ENCODE data around the gene MYRF. TPM values are rescaled to one million over a fixed set of nuclear protein-coding genes. Genes with fewer than 3 reads are reported as not detected.

Gene MYRF
- total RNA-seq, 2 experiments from 2014 or later = 0.31 to 0.49 TPM

GRCh38 chr11:61784506-61784805, 32.0 kb downstream of the MYRF start:
- intact Hi-C loops (cut with DNase I, micrococcal nuclease) = loop anchor here in 1 of 2 experiments (5.0 kb wide), 1 partner anchor 842 kb away; no protein-coding TSS in a partner anchor
- Mint-ChIP-seq H3K4me3 (no peak overlapping the region), H3K4me1 (ENCODE audit: low read depth) (peaks cover 2% of the 10 kb centered on the region), H3K36me3 (ENCODE audit: low read depth) (peaks cover 48% of the 10 kb centered on the region), H3K27me3 (no peaks in the 10 kb centered on the region), H3K9me3 (no peaks in the 10 kb centered on the region), H3K27ac (no peak overlapping the region)
- ChIA-PET POLR2A (no interaction called here), CTCF (no interaction called here)
- ATAC-seq (ENCODE audit: poor library complexity) (no peak), DNase-seq (no peak)
- Histone ChIP-seq H3K36me3 (ENCODE audit: insufficient read depth, low read length) (peaks cover 55% of the 10 kb centered on the region), H3K4me3 (ENCODE audit: low read length) (no peak overlapping the region), H3K27me3 (ENCODE audit: control insufficient read depth in 1 of 2, insufficient read depth in 2 of 2, low read length in 2 of 2) (no peaks in the 10 kb centered on the region), H3K9me3 (ENCODE audit: control insufficient read depth in 1 of 2, insufficient read depth in 1 of 2, low read length in 2 of 2) (no peaks in the 10 kb centered on the region), H3K27ac (ENCODE audit: low read depth in 1 of 2, low read length in 2 of 2) (no peak overlapping the region), H3K4me1 (ENCODE audit: insufficient read depth, low read length) (peaks cover 3% of the 10 kb centered on the region)
- TF ChIP-seq, protein P1, sequence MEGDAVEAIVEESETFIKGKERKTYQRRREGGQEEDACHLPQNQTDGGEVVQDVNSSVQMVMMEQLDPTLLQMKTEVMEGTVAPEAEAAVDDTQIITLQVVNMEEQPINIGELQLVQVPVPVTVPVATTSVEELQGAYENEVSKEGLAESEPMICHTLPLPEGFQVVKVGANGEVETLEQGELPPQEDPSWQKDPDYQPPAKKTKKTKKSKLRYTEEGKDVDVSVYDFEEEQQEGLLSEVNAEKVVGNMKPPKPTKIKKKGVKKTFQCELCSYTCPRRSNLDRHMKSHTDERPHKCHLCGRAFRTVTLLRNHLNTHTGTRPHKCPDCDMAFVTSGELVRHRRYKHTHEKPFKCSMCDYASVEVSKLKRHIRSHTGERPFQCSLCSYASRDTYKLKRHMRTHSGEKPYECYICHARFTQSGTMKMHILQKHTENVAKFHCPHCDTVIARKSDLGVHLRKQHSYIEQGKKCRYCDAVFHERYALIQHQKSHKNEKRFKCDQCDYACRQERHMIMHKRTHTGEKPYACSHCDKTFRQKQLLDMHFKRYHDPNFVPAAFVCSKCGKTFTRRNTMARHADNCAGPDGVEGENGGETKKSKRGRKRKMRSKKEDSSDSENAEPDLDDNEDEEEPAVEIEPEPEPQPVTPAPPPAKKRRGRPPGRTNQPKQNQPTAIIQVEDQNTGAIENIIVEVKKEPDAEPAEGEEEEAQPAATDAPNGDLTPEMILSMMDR (IDR thresholded peaks at IDR 0.05) = no peak

- H3K9me3 ChIP-seq (ENCODE audit: control insufficient read depth in 1 of 2, insufficient read depth in 1 of 2, low read length in 2 of 2) = no peaks in the 10 kb centered on the region
- H3K27ac Mint-ChIP-seq = no peak overlapping the region
- POLR2A ChIA-PET = no interaction called here
Measured at GRCh38 chr11:61785837-61786402, 33.5 kb downstream of the MYRF start.

GRCh38 chr11:61787928-61788491, 35.6 kb downstream of the MYRF start:
- TF ChIP-seq, protein P1 (IDR thresholded peaks at IDR 0.05) = no peak
- H3K27ac ChIP-seq (ENCODE audit: low read depth in 1 of 2, low read length in 2 of 2) = no peak overlapping the region
- POLR2A ChIA-PET = interaction anchor here (0.7 kb wide), 1 partner anchor 12 kb away, joined by 3 read pairs; no protein-coding TSS in a partner anchor
- H3K27me3 ChIP-seq (ENCODE audit: control insufficient read depth in 1 of 2, insufficient read depth in 2 of 2, low read length in 2 of 2) = no peaks in the 10 kb centered on the region
- H3K4me3 ChIP-seq (ENCODE audit: low read length) = no peak overlapping the region
- no peaks in the 10 kb centered on the region for H3K27me3 Mint-ChIP-seq
- no peaks in the 10 kb centered on the region for H3K9me3 ChIP-seq (ENCODE audit: control insufficient read depth in 1 of 2, insufficient read depth in 1 of 2, low read length in 2 of 2)
- H3K9me3 Mint-ChIP-seq = no peaks in the 10 kb centered on the region
- intact Hi-C loops (cut with DNase I, micrococcal nuclease) = no loop called here
- ATAC-seq (ENCODE audit: poor library complexity) = no peak
- H3K4me1 ChIP-seq (ENCODE audit: insufficient read depth, low read length) = peaks cover 25% of the 10 kb centered on the region
- peaks cover 75% of the 10 kb centered on the region for H3K36me3 Mint-ChIP-seq (ENCODE audit: low read depth)
- H3K4me1 Mint-ChIP-seq (ENCODE audit: low read depth) = peaks cover 30% of the 10 kb centered on the region
- H3K4me3 Mint-ChIP-seq = no peak overlapping the region
- CTCF ChIA-PET = interaction anchor here (0.6 kb wide), 1 partner anchor 40 kb away, joined by 3 read pairs; no protein-coding TSS in a partner anchor
- DNase-seq = peak in 3 of 14 experiments; percentile 27 to 42 (median 35)
- no peak overlapping the region for H3K27ac Mint-ChIP-seq
- peaks cover 66% of the 10 kb centered on the region for H3K36me3 ChIP-seq (ENCODE audit: insufficient read depth, low read length)

More at GRCh38 chr11:61785837-61786402, 33.5 kb downstream of the MYRF start:
- intact Hi-C loops (cut with DNase I, micrococcal nuclease) = no loop called here
- Histone ChIP-seq H3K27ac (ENCODE audit: low read depth in 1 of 2, low read length in 2 of 2) (no peak overlapping the region), H3K36me3 (ENCODE audit: insufficient read depth, low read length) (peaks cover 66% of the 10 kb centered on the region), H3K27me3 (ENCODE audit: control insufficient read depth in 1 of 2, insufficient read depth in 2 of 2, low read length in 2 of 2) (no peaks in the 10 kb centered on the region), H3K4me1 (ENCODE audit: insufficient read depth, low read length) (peaks cover 8% of the 10 kb centered on the region), H3K4me3 (ENCODE audit: low read length) (no peak overlapping the region)
- DNase-seq = no peak
- peaks cover 61% of the 10 kb centered on the region for H3K36me3 Mint-ChIP-seq (ENCODE audit: low read depth)
- H3K27me3 Mint-ChIP-seq = no peaks in the 10 kb centered on the region
- H3K4me1 Mint-ChIP-seq (ENCODE audit: low read depth) = peaks cover 14% of the 10 kb centered on the region
- TF ChIP-seq, protein P1 (IDR thresholded peaks at IDR 0.05) = no peak
- no peaks in the 10 kb centered on the region for H3K9me3 Mint-ChIP-seq
- CTCF ChIA-PET = no interaction called here
- ATAC-seq (ENCODE audit: poor library complexity) = no peak
- no peak overlapping the region for H3K4me3 Mint-ChIP-seq

All from CD4-positive, alpha-beta T cell (primary cell).